HG03045 (cell line): ENCODE data around the gene KCNK13.

Source experiments
- ATAC-seq: cut with Tn5 transposase; IDR thresholded peaks from one replicate; pipeline ENCODE4 v1.9.1; 2021; ENCODE audit warnings: mild to moderate bottlenecking, moderate library complexity; ENCODE audit not compliant: unreplicated experiment

Gene KCNK13

GRCh38 chr14:90126260-90126659 is 64.5 kb downstream of the KCNK13 start:
- ATAC-seq, result no peak

DNA sequence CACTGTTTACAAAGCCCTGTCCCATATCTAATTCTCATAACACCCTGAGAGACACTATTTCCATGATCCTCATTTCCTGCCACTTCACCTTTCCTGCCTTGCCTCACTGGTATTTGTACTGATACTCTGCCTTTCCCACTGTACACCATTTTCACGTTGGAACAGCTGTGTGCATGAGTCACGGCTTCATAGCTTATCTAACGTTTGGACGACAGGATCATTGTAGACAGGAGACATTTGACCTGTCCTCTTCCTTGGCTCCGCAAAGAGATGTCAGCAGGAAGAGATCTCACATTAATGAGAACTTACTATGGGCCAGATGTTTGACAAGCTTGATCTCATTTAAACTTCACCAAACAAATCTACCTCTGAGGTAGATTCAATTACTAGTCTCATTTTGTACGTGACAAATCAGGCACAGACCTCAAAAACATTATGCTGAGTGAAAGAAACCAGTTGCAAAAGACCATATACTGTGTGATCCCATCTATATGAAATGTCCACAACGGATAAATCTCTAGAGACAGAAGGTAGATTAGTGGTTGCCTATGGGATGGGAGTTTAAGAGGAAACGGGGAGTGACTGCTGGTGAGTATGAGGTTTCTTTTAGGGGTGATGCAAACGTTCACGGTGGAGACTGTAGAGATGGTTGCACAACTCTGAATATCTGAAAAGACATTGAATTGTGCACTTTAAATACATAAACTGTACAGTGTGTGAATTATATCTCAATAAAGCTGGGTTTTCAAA is 71.2 kb downstream of the KCNK13 start:
- ATAC-seq, result no peak

GRCh38 chr14:90136904-90137303 is 75.1 kb downstream of the KCNK13 start:
- ATAC-seq, result no peak

DNA sequence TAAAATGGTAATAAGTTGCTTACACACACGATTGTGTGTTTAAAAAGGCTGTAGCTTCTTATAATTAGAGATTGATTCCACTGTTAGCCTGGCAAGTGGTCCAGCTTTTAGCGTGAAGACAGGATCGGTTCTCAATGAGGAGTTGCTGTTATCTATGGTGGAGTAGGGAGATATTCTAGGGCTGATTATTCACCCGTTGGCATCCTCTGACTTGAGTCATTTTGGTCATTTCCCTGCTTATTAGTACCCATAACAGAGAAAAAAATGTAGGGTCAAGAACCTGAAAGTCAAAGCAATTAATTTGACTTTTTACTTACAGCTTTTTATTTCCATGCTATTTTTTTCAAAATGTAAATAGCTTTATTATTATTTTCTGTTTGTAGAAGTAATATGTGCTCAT is 76.0 kb downstream of the KCNK13 start:
- ATAC-seq, result no peak

DNA sequence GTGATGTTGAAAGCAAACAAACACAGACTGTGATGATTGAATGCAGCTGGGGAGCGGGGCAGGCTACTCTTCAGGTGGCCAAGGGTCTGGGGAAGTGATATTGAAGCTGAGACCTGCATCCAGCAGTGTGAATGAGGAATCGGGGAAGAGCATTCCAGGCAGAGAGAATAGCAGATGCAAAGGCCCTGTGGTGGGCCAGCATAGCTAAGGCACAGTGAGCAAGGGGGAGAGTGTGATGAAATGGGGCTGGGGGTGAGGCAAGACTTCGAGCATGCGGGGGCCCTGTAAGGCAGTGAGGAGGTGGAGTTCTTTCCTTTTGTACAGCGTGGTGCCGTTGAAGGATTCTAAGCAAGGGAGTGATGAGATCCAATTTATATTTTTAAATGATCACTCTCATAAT is 77.4 kb downstream of the KCNK13 start:
- ATAC-seq, result no peak

DNA sequence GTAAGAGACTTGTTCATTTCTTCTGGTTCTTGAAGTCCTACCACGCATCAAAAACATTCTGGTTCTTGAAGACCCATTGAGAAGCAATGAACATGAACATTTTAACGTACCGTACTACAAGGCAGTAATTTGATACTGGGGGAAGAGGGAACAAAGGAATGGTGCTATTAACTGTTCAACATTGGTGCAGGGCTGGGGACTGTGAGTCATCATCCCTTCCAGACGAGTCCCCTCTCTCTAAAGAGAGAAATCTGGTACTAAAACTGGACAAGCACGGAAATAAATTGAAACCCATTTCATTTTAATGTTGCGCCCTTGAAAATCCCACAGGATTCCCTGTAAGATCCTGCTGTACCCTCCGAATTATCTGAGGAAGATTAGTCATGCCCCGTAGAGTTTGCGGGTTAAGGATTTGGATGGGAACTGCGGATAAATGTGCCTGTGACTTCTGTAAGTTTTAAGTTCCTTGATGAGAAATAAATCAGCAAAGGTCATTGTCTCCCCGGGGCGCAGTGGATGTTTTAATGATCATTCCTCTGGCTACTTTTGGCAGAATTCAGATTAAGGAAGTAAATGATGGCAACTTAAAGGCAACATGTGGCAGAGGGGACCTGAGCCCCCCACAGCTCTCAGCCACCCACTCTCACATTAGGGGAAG is 78.6 kb downstream of the KCNK13 start:
- ATAC-seq, result no peak

DNA sequence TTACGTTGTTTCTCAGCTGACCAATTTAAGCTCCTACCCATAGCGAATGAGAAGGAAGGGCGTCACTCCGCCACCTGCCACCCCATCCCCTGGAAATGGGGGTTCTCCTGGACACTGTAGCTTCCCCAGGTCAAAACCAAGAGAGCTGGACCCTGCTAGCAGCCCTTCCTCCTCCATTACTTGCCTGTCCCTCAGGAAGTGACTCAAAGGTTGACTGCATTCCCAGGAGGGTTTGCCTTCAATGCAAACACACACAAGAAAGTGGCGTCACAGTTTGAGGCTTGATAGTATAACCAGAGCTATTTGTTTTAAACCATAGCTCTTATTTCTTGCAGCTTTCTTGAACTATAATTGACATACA is 79.1 kb downstream of the KCNK13 start:
- ATAC-seq, result no peak

DNA sequence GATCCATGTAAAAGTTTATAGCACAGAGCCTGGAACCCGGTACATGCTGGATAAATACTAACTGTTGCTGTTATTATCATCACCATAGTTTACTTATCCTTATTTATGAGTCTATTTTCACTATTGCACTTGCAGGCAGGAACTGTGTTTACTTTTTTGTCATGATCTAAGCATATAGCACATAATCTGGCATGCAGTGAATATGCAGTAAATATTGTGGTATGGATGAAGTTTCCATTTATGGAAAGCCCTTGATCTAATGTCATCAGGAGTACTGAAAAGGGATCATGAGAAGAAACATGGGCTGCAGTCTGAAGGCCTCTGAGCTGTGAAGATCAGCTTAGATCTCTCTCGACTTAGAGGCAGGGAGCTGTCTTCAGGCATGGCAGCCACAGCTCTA is 91.6 kb downstream of the KCNK13 start:
- no peak for ATAC-seq

DNA sequence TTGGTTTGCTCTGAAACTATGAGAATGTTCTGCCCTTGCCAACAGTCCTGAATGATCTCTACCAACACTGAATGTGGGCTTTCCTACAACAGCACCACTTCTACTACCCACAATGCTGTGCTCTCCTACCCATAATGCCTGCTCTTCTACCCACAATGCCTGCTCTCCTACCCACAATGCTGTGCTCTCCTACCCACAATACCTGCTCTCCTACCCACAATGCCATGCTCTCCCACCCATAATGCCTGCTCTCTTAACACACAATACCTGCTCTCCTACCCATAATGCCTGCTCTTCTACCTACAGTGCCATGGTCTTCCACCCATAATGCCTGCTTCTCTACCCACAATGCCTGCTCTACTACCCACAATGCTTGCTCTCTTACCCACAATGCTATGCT is 92.3 kb downstream of the KCNK13 start:
- no peak for ATAC-seq

- ATAC-seq, result no peak
Observed at GRCh38 chr14:90159146-90159545, 97.4 kb downstream of the KCNK13 start.

- no peak for ATAC-seq
Observed at GRCh38 chr14:90159688-90160087, 97.9 kb downstream of the KCNK13 start.

DNA sequence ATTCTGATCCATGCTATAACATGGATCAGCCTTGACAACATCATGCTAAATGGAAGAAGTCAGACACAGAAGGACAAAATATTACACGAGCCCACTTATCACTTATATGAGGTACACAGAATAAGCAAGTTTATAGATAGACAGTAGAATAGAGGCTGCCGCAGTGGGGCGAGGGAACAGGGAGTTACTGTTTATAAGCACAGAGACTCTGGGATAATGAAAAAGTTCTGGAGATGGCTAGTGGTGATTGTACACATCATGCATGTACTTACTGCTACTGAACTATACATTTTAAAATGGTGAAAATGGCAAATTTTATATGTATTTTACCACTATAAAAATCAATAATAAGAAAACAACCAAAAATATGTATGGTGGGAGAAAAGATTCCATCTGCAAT is 99.3 kb downstream of the KCNK13 start:
- ATAC-seq, result no peak

GRCh38 chr14:90168425-90169105 is 106.8 kb downstream of the KCNK13 start:
- no peak for ATAC-seq

GRCh38 chr14:90175631-90176030 is 113.8 kb downstream of the KCNK13 start:
- no peak for ATAC-seq

DNA sequence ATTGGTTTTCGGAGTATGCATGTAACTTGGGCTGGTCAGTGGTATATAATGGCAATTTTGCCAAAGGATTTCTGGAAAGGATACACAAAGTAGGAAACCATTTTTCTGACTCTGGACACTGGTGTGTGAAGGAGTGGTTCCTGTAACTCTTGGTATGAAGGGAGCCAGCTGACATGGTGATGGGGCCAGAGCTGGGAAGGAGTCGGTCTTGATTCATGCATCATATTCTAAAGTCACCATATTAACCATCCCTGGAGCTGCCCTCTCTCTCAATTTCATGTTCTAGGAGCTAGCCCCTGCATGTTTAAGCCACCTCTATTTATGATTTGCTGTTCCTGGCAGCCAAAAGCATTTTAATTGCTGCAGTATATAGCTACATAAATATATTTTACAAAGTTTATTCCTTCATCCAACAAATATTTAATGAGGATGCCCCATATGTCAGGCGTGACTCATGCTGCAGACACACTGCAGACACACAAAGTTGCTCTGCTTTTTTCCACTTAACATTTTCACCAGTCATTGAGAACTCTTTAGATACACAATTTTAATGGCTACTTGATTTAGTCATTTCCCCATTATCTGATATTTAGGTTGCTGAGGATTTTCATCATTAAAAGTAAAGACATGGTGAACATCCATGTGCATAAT is 115.9 kb downstream of the KCNK13 start:
- ATAC-seq, result no peak

GRCh38 chr14:90179357-90179756 is 117.6 kb downstream of the KCNK13 start:
- no peak for ATAC-seq

GRCh38 chr14:90179809-90180779 is 118.3 kb downstream of the KCNK13 start:
- no peak for ATAC-seq

- no peak for ATAC-seq
Observed at GRCh38 chr14:90184094-90184493, 122.3 kb downstream of the KCNK13 start.

DNA sequence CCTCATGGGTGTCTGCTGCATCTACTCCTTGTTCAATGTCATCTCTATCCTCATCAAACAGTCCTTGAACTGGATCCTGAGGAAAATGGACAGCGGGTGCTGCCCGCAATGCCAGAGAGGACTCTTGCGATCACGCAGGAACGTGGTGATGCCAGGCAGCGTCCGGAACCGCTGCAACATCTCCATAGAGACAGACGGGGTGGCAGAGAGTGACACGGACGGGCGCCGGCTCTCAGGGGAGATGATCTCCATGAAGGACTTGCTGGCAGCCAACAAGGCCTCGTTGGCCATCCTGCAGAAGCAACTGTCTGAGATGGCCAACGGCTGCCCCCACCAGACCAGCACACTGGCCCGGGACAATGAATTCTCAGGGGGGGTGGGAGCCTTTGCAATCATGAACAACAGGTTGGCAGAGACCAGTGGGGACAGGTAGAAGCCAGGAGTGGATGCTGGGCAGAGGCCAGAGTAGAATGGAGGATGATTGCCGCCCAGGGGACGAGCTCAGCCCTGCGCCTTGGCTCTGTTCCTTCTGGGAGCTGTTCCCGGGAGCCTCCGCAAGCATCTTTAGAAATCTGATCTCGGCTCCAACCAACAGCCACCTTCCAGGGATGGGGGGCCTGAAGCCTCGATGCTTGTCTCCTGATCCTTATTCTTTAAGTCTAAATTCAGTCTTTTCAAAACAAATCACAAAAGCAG is 122.9 kb downstream of the KCNK13 start:
- no peak for ATAC-seq

DNA sequence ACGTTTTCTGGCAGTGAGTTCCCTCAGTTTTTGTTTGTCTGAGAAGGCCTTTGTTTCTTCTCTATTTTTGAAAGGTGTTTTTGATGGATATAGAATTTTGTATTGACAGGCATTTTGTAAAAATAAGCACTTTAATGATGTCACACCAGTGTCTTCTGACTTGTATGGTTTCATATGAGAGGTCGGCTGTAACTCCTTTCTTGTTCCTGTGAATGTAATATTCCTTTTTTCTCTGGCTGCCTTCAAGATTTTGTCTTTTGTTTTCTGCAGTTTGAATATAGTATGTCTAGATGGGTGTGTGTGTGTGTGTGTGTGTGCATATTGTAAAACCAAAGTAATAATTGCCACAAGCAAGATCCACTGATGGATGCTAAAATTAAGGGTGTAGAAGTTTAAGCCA is 126.8 kb downstream of the KCNK13 start:
- no peak for ATAC-seq
